ENCODE measurements around the gene NXPE3. TPM values are rescaled to one million over a fixed set of nuclear protein-coding genes. Genes with fewer than 3 reads are reported as not detected.

Gene NXPE3
- total and polyA plus RNA-seq, 7 donors, result 0.92 to 15.8 (median 11.5) TPM

- Histone ChIP-seq H3K27me3 (no peaks in the 10 kb centered on the region), H3K9me3 (no peaks in the 10 kb centered on the region), H3K4me1 (peaks cover 0 to 11% (median 5%) of the 10 kb centered on the region in 4 donors), H3K4me3 (no peak overlapping the region), H3K36me3 (peaks cover 58 to 87% (median 65%) of the 10 kb centered on the region in 4 donors), H3K27ac (peak overlapping the region in 2 of 4 donors; percentile 1 to 11)
- no peak for TF ChIP-seq CTCF (IDR thresholded peaks at IDR 0.05)
- TF ChIP-seq EP300 (IDR thresholded peaks at IDR 0.05), result no peak
- TF ChIP-seq POLR2AphosphoS5 (IDR thresholded peaks at IDR 0.05), result no peak
- no peak for TF ChIP-seq POLR2A (IDR thresholded peaks at IDR 0.05)
- WGBS, 2 donors, result 74 to 84% methylated on average over 4 of the region's 4 CpGs
- intact Hi-C loops (cut with DNase I), result no loop called here
- DNase-seq, result no peak
Measured at GRCh38 chr3:101858464-101859030, 79.5 kb downstream of the NXPE3 start.

GRCh38 chr3:101859882-101860448, 81.0 kb downstream of the NXPE3 start:
- Histone ChIP-seq H3K4me1 (peaks cover 0 to 10% (median 2%) of the 10 kb centered on the region in 4 donors), H3K4me3 (no peak overlapping the region), H3K27ac (no peak overlapping the region), H3K9me3 (no peaks in the 10 kb centered on the region), H3K27me3 (no peaks in the 10 kb centered on the region), H3K36me3 (peaks cover 45 to 73% (median 51%) of the 10 kb centered on the region in 4 donors)
- intact Hi-C loops (cut with DNase I), result no loop called here
- 81 to 92% methylated on average over 5 of the region's 5 CpGs for WGBS, 2 donors
- no peak for DNase-seq
- TF ChIP-seq CTCF (IDR thresholded peaks at IDR 0.05) (no peak), POLR2AphosphoS5 (IDR thresholded peaks at IDR 0.05) (no peak), EP300 (IDR thresholded peaks at IDR 0.05) (no peak), POLR2A (IDR thresholded peaks at IDR 0.05) (no peak)

GRCh38 chr3:101861212-101861788, 82.3 kb downstream of the NXPE3 start:
- no peak overlapping the region for H3K27ac ChIP-seq
- no peak for DNase-seq
- TF ChIP-seq EP300 (IDR thresholded peaks at IDR 0.05), result no peak
- peak in 1 of 4 donors; percentile 9 for TF ChIP-seq POLR2AphosphoS5 (IDR thresholded peaks at IDR 0.05)
- peaks cover 31 to 59% (median 38%) of the 10 kb centered on the region in 4 donors for H3K36me3 ChIP-seq
- H3K4me3 ChIP-seq, result no peak overlapping the region
- intact Hi-C loops (cut with DNase I), result no loop called here
- no peaks in the 10 kb centered on the region for H3K27me3 ChIP-seq
- 71 to 76% methylated on average over 3 of the region's 3 CpGs for WGBS, 2 donors
- H3K9me3 ChIP-seq, result no peaks in the 10 kb centered on the region
- peaks cover 0 to 10% (median 0%) of the 10 kb centered on the region in 4 donors for H3K4me1 ChIP-seq

GRCh38 chr3:101861789-101862415, 82.9 kb downstream of the NXPE3 start:
- Histone ChIP-seq H3K27me3 (no peaks in the 10 kb centered on the region), H3K27ac (peak overlapping the region in 1 of 4 donors; percentile 20), H3K36me3 (peaks cover 25 to 53% (median 34%) of the 10 kb centered on the region in 4 donors), H3K9me3 (no peaks in the 10 kb centered on the region), H3K4me1 (peaks cover 0 to 10% (median 0%) of the 10 kb centered on the region in 4 donors), H3K4me3 (no peak overlapping the region)
- intact Hi-C loops (cut with DNase I), result no loop called here
- no peak for DNase-seq
- no peak for TF ChIP-seq CTCF (IDR thresholded peaks at IDR 0.05)
- no peak for TF ChIP-seq POLR2A (IDR thresholded peaks at IDR 0.05)
- TF ChIP-seq EP300 (IDR thresholded peaks at IDR 0.05), result no peak
- no peak for TF ChIP-seq POLR2AphosphoS5 (IDR thresholded peaks at IDR 0.05)
- WGBS, 2 donors, result 75% methylated on average over 5 of the region's 5 CpGs

Data from sigmoid colon (tissue), 7 donors.